Measurements from ENCODE around the gene TRNT1. TPM values are rescaled to one million over a fixed set of nuclear protein-coding genes. Genes with fewer than 3 reads are reported as not detected.

TRNT1 gene
- total and polyA plus RNA-seq, 2 experiments from 2014 or later: 33.9 to 36.4 TPM

GRCh38 chr3:3149560-3149959 is 22.8 kb downstream of the TRNT1 start:
- Histone ChIP-seq H3K36me3 (ENCODE audit: insufficient read depth) (peaks cover 56% of the 10 kb centered on the region), H3F3A (replicated peaks; ENCODE audit: low read depth) (no peaks in the 10 kb centered on the region), H3K27me3 (ENCODE audit: insufficient read depth) (no peaks in the 10 kb centered on the region), H4K20me1 (replicated peaks; ENCODE audit: insufficient read depth) (peaks cover 10% of the 10 kb centered on the region), H3K27ac (ENCODE audit: low read depth) (no peak overlapping the region), H3K4me3 (no peak overlapping the region), H3K4me1 (ENCODE audit: insufficient read depth) (no peaks in the 10 kb centered on the region), H3K9me2 (ENCODE audit: insufficient read depth) (no peaks in the 10 kb centered on the region), H3K79me2 (replicated peaks; ENCODE audit: insufficient read depth) (no peaks in the 10 kb centered on the region), H2AFZ (no peak overlapping the region), H3K4me2 (no peak overlapping the region)
- Mint-ChIP-seq H3K4me1 (no peaks in the 10 kb centered on the region), H3K9me3 (no peaks in the 10 kb centered on the region), H3K27me3 (ENCODE audit: insufficient read depth, low read depth, poor library complexity) (no peaks in the 10 kb centered on the region), H3K4me3 (no peak overlapping the region), H3K27ac (no peak overlapping the region), H3K36me3 (ENCODE audit: low read depth) (peaks cover 69% of the 10 kb centered on the region)
- DNase-seq (ENCODE audit: low spot score): no peak
- TF ChIP-seq NANOG (IDR thresholded peaks at IDR 0.05; ENCODE audit: borderline replicate concordance) (no peak), POLR2AphosphoS5 (IDR thresholded peaks at IDR 0.05; ENCODE audit: low read depth) (no peak), ZNF114 (CRISPR knock-in tag; IDR thresholded peaks at IDR 0.05) (no peak), ZNF331 (CRISPR knock-in tag; IDR thresholded peaks at IDR 0.05; ENCODE audit: low read depth) (no peak), ZNF462 (CRISPR knock-in tag; IDR thresholded peaks at IDR 0.05) (no peak), STAT1 (IDR thresholded peaks at IDR 0.05; ENCODE audit: unreplicated experiment) (no peak), EZH2phosphoT487 (IDR thresholded peaks at IDR 0.05; ENCODE audit: unreplicated experiment) (no peak), ETS1 (IDR thresholded peaks at IDR 0.05) (no peak), CTCF (conservative IDR thresholded peaks at IDR 0.05; ENCODE audit: low read depth in 2 of 2) (no peak), CREB1 (CRISPR knock-in tag; IDR thresholded peaks at IDR 0.05; ENCODE audit: low read depth) (no peak), EZH2 (IDR thresholded peaks at IDR 0.05; ENCODE audit: low read depth, unreplicated experiment) (no peak), JUNB (IDR thresholded peaks at IDR 0.05; ENCODE audit: unreplicated experiment) (no peak)
- ATAC-seq: no peak
